ENCODE data around the gene CABLES1.

The CABLES1 gene

DNA sequence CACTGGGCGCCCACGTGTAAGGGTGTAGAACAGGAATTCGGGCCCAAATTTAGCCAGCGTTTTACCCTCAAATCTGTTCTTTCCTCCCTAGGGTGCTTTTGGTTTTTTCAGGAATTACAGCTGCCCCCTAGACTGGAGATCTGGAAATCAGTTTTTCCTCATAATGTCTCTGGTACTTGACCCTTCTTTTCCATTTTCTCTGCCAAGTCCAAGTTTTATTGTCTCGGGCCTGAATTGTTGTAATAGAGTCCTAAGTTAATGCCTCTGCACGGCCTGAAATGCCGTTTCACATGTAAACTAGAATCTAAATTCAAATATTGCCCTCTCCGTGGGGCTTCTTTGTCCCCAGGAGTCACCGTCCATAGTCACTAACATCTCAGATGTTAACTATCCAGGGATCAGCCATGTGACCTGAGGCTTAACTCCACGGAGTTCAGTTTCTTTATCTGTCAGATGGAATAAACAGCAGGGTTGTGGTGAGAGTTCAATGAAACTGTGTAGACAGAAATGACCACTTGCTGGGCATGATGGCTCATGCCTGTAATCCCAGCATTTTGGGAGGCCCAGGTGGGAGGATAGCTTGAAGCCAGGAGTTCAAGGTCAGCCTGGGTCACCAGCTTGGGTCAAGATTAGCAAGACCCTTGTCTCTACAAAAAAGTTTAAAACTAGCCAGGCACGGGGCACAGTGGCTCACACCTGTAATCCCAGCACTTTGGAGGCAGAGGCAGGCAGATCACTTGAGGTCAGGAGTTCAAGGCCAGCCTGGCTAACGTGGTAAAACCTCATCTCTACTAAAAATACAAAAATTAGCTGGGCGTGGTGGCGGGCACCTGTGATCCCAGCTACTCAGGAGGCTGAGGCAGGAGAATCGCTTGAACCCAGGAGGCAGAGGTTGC, 12.7 kb upstream of the CABLES1 start:
- H3K27me3 ChIP-seq (ENCODE audit: insufficient read depth, poor library complexity, severe bottlenecking) = no peaks in the 10 kb centered on the region
- TF ChIP-seq GABPA (IDR thresholded peaks at IDR 0.05; ENCODE audit: low read depth) = no peak
- TF ChIP-seq POLR2AphosphoS5 (IDR thresholded peaks at IDR 0.05; ENCODE audit: low read depth) = no peak
- H3K4me3 ChIP-seq (replicated peaks; ENCODE audit: insufficient read depth, low read length) = no peak overlapping the region
- DNase-seq (ENCODE audit: low read depth in 1 of 2, low spot score in 1 of 2) = no peak
- H3K27ac ChIP-seq (replicated peaks) = no peak overlapping the region

DNA sequence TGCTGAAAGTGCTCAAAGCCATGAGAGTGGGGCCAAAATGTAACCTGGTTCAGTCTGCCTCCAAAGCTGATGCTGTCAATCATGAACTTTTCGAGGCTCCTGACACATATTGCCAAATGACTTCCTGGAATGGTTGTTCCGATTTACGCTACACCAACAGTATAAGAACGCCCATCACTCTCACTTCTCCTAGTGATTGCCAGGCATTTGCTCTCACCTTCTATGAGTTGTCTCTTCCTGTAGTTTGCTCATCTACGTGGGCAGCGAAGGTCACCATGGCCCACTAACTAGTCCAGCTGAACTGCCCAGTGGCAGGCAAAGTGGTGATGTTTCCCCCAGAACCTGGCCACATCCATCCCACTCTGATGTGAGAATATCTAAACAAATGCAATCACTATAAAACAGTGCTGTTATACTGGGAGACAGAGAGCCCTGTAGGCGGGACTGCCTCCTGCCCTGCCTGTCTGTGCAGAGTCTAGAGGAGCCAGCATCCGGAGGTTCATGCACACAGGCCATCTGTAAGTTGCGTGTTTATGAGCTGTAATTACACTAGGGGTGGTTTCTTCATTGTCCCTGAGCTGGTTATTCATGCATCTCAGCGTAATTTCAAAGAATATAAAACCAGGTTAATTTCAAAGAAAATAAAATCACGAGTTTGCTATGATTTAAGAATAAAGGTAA, 8.8 kb upstream of the CABLES1 start:
- Histone ChIP-seq H3K4me3 (replicated peaks; ENCODE audit: insufficient read depth, low read length) (no peak overlapping the region), H3K27ac (replicated peaks) (no peak overlapping the region), H3K27me3 (ENCODE audit: insufficient read depth, poor library complexity, severe bottlenecking) (no peaks in the 10 kb centered on the region)
- TF ChIP-seq SPI1 (IDR thresholded peaks at IDR 0.05; ENCODE audit: borderline replicate concordance, low read depth) (no peak), GABPA (IDR thresholded peaks at IDR 0.05; ENCODE audit: low read depth) (no peak), POLR2AphosphoS5 (IDR thresholded peaks at IDR 0.05; ENCODE audit: low read depth) (no peak)
- TF ChIP-seq, protein P1, sequence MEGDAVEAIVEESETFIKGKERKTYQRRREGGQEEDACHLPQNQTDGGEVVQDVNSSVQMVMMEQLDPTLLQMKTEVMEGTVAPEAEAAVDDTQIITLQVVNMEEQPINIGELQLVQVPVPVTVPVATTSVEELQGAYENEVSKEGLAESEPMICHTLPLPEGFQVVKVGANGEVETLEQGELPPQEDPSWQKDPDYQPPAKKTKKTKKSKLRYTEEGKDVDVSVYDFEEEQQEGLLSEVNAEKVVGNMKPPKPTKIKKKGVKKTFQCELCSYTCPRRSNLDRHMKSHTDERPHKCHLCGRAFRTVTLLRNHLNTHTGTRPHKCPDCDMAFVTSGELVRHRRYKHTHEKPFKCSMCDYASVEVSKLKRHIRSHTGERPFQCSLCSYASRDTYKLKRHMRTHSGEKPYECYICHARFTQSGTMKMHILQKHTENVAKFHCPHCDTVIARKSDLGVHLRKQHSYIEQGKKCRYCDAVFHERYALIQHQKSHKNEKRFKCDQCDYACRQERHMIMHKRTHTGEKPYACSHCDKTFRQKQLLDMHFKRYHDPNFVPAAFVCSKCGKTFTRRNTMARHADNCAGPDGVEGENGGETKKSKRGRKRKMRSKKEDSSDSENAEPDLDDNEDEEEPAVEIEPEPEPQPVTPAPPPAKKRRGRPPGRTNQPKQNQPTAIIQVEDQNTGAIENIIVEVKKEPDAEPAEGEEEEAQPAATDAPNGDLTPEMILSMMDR (IDR thresholded peaks at IDR 0.05; ENCODE audit: insufficient read depth, low read length) = no peak
- no peak for DNase-seq (ENCODE audit: low read depth in 1 of 2, low spot score in 1 of 2)

DNA sequence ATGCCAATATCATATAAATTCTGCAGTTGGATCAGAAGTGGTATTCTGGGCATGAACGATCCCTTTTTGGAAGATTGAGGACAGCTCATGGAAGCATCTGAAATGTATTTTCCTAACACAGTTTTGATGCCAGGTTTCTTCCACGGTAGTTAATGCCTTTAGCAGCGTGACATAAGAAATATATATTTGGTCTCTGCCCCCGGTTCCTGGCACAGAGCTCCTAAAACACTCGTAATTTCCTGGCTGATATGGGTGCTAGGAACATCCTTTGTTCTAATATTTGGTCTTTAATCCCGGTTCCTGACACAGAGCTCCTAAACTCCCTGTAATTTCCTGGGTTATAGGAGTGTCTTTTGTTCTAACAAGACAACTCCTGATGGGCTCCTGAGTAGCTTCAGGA, 8.2 kb upstream of the CABLES1 start:
- DNase-seq (ENCODE audit: low read depth in 1 of 2, low spot score in 1 of 2) = no peak
- no peak overlapping the region for H3K4me3 ChIP-seq (replicated peaks; ENCODE audit: insufficient read depth, low read length)
- H3K27me3 ChIP-seq (ENCODE audit: insufficient read depth, poor library complexity, severe bottlenecking) = no peaks in the 10 kb centered on the region
- H3K27ac ChIP-seq (replicated peaks) = no peak overlapping the region
- TF ChIP-seq POLR2AphosphoS5 (IDR thresholded peaks at IDR 0.05; ENCODE audit: low read depth) (no peak), SPI1 (IDR thresholded peaks at IDR 0.05; ENCODE audit: borderline replicate concordance, low read depth) (no peak), GABPA (IDR thresholded peaks at IDR 0.05; ENCODE audit: low read depth) (no peak)
- TF ChIP-seq, protein P1 (IDR thresholded peaks at IDR 0.05; ENCODE audit: insufficient read depth, low read length) = no peak
- TF ChIP-seq, protein P2, sequence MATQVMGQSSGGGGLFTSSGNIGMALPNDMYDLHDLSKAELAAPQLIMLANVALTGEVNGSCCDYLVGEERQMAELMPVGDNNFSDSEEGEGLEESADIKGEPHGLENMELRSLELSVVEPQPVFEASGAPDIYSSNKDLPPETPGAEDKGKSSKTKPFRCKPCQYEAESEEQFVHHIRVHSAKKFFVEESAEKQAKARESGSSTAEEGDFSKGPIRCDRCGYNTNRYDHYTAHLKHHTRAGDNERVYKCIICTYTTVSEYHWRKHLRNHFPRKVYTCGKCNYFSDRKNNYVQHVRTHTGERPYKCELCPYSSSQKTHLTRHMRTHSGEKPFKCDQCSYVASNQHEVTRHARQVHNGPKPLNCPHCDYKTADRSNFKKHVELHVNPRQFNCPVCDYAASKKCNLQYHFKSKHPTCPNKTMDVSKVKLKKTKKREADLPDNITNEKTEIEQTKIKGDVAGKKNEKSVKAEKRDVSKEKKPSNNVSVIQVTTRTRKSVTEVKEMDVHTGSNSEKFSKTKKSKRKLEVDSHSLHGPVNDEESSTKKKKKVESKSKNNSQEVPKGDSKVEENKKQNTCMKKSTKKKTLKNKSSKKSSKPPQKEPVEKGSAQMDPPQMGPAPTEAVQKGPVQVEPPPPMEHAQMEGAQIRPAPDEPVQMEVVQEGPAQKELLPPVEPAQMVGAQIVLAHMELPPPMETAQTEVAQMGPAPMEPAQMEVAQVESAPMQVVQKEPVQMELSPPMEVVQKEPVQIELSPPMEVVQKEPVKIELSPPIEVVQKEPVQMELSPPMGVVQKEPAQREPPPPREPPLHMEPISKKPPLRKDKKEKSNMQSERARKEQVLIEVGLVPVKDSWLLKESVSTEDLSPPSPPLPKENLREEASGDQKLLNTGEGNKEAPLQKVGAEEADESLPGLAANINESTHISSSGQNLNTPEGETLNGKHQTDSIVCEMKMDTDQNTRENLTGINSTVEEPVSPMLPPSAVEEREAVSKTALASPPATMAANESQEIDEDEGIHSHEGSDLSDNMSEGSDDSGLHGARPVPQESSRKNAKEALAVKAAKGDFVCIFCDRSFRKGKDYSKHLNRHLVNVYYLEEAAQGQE (IDR thresholded peaks at IDR 0.05; ENCODE audit: insufficient replicate concordance, low read depth) = no peak

- no peak for DNase-seq (ENCODE audit: low read depth in 1 of 2, low spot score in 1 of 2)
- Histone ChIP-seq H3K27me3 (ENCODE audit: insufficient read depth, poor library complexity, severe bottlenecking) (no peaks in the 10 kb centered on the region), H3K27ac (replicated peaks) (no peak overlapping the region), H3K4me3 (replicated peaks; ENCODE audit: insufficient read depth, low read length) (no peak overlapping the region)
- TF ChIP-seq POLR2AphosphoS5 (IDR thresholded peaks at IDR 0.05; ENCODE audit: low read depth) (no peak), SPI1 (IDR thresholded peaks at IDR 0.05; ENCODE audit: borderline replicate concordance, low read depth) (peak; percentile 26; the same call in 1 of the 2 replicates), GABPA (IDR thresholded peaks at IDR 0.05; ENCODE audit: low read depth) (no peak)
- TF ChIP-seq, protein P2 (IDR thresholded peaks at IDR 0.05; ENCODE audit: insufficient replicate concordance, low read depth) = no peak
Measured at GRCh38 chr18:23129355-23130002, 5.8 kb upstream of the CABLES1 start.

All from HL-60 (cell line).